ENCODE measurements around the gene RPL18. TPM values are rescaled to one million over a fixed set of nuclear protein-coding genes. Genes with fewer than 3 reads are reported as not detected.

The RPL18 gene
- total RNA-seq, 3 donors from 2014 or later (not counting 1 experiment from before 2014, with no cell fraction given) = 900 to 1,086 (median 1,066) TPM

DNA sequence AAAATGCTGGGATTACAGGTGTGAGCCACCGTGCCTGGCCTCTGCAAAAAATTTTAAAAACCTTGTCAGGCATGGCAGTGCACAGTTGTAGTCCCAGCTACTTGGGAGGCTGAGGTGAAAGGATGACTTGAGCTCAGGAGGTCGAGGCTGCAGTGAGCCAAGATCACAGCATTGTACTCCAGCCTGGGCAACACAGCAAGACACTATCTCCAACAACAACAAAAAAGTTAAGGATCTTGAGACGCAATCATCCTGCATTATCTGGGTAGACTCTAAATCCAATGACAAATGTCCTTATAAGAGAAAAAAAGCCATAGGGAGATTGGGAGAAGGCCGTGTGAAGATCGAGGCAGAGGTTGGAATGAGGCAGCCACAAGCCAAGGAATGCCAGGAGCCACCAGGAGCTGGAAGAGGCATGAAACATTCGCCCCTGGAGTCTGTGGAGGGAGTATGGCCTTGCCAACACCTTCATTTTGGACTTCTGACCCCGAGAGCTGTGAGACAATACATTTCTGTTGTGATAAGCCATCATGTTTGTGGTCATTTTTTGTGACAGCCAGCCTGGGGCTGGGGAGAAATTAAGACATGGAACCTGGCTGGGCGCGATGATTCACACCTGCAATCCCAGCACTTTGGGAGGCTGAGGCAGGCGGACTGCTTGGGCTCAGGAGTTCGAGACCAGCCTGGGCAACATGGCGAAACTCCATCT lies 32.1 kb upstream of the RPL18 start:
- H3K4me3 ChIP-seq (ENCODE audit: low read length) = no peak overlapping the region
- Mint-ChIP-seq H3K27ac (peak overlapping the region in 1 of 2 donors; percentile 22), H3K27me3 (ENCODE audit: low read depth in 2 of 2) (no peaks in the 10 kb centered on the region), H3K9me3 (no peaks in the 10 kb centered on the region), H3K4me1 (peaks cover 11 to 23% of the 10 kb centered on the region in 2 donors), H3K4me3 (no peak overlapping the region), H3K36me3 (no peaks in the 10 kb centered on the region)
- no peak overlapping the region for H3K27ac ChIP-seq (ENCODE audit: low read length)
- H3K36me3 ChIP-seq (ENCODE audit: control insufficient read depth, insufficient read depth, low read length) = no peaks in the 10 kb centered on the region
- H3K27me3 ChIP-seq (ENCODE audit: control insufficient read depth, insufficient read depth, low read length) = no peaks in the 10 kb centered on the region
- DNase-seq (no peak), ATAC-seq (no peak)
- 85% methylated on average over 10 of the region's 12 CpGs for WGBS (ENCODE audit: insufficient coverage)
- intact Hi-C loops (cut with micrococcal nuclease) = no loop called here
- no peaks in the 10 kb centered on the region for H3K9me3 ChIP-seq (ENCODE audit: control insufficient read depth, insufficient read depth, low read length)
- TF ChIP-seq, protein P1, sequence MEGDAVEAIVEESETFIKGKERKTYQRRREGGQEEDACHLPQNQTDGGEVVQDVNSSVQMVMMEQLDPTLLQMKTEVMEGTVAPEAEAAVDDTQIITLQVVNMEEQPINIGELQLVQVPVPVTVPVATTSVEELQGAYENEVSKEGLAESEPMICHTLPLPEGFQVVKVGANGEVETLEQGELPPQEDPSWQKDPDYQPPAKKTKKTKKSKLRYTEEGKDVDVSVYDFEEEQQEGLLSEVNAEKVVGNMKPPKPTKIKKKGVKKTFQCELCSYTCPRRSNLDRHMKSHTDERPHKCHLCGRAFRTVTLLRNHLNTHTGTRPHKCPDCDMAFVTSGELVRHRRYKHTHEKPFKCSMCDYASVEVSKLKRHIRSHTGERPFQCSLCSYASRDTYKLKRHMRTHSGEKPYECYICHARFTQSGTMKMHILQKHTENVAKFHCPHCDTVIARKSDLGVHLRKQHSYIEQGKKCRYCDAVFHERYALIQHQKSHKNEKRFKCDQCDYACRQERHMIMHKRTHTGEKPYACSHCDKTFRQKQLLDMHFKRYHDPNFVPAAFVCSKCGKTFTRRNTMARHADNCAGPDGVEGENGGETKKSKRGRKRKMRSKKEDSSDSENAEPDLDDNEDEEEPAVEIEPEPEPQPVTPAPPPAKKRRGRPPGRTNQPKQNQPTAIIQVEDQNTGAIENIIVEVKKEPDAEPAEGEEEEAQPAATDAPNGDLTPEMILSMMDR (IDR thresholded peaks at IDR 0.05) = no peak
- peaks cover 31% of the 10 kb centered on the region for H3K4me1 ChIP-seq (ENCODE audit: control insufficient read depth, insufficient read depth, low read length)

DNA sequence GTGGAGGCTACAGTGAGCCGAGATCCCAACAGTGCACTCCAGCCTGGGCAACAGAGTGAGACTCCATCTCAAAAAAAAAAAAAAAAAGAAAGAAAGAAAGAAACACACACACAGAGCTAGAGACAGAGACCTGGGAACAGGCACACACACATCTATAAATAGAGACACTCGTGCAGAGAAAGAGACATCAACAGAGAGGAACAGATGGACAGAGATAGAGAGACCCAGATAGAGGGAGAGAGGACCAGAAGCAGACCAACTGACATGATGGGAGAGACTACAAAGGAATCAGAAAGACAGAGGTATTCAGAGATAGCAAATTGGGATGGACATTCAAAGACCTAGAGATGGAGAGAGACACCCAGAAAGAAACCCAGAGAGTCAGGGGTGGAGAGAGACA lies 29.2 kb upstream of the RPL18 start:
- H3K36me3 Mint-ChIP-seq = no peaks in the 10 kb centered on the region
- intact Hi-C loops (cut with micrococcal nuclease) = loop anchor here (5.0 to 10.0 kb wide), 2 partner anchors 89 to 317 kb away; partner anchors contain the start of gene FTL
- H3K9me3 ChIP-seq (ENCODE audit: control insufficient read depth, insufficient read depth, low read length) = no peaks in the 10 kb centered on the region
- TF ChIP-seq, protein P1 (IDR thresholded peaks at IDR 0.05) = no peak
- no peaks in the 10 kb centered on the region for H3K36me3 ChIP-seq (ENCODE audit: control insufficient read depth, insufficient read depth, low read length)
- H3K4me3 Mint-ChIP-seq = peak overlapping the region; percentile 18
- WGBS (ENCODE audit: insufficient coverage) = 78% methylated on average over 2 of the region's 2 CpGs
- H3K27ac ChIP-seq (ENCODE audit: low read length) = no peak overlapping the region
- no peaks in the 10 kb centered on the region for H3K27me3 ChIP-seq (ENCODE audit: control insufficient read depth, insufficient read depth, low read length)
- H3K4me1 Mint-ChIP-seq = peaks cover 22 to 36% of the 10 kb centered on the region in 2 donors
- H3K9me3 Mint-ChIP-seq = no peaks in the 10 kb centered on the region
- no peak for DNase-seq
- H3K4me3 ChIP-seq (ENCODE audit: low read length) = no peak overlapping the region
- peaks cover 0 to 3% of the 10 kb centered on the region in 2 donors for H3K27me3 Mint-ChIP-seq (ENCODE audit: low read depth in 2 of 2)
- no peak for ATAC-seq
- peaks cover 51% of the 10 kb centered on the region for H3K4me1 ChIP-seq (ENCODE audit: control insufficient read depth, insufficient read depth, low read length)
- H3K27ac Mint-ChIP-seq = peak overlapping the region; percentile 89 to 95

DNA sequence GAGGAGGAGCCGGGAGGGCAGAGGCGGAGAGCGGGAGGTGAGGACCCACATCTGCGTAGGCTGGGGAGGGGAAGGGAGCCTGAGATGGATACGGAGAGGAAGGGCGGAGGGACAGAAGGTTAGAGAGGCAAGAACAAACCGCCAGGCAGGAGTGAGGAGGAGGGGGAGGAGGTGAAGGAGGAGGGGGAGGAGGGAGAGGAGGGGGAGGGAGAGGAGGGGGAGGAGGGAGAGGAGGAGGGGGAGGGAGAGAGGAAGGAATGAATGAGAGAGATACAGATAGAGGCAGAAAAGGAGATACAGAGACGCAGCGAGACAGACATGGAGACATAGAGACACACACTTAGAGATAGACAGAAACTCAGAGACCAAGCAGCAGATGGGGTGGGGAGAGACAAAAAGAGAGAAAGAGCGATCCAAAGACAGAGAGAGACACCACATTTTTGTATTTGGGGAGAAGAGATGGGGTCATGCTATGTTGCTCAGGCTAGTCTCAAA lies 27.8 kb upstream of the RPL18 start:
- H3K4me1 ChIP-seq (ENCODE audit: control insufficient read depth, insufficient read depth, low read length) = peaks cover 51% of the 10 kb centered on the region
- Mint-ChIP-seq H3K27me3 (ENCODE audit: low read depth in 2 of 2) (peaks cover 0 to 3% of the 10 kb centered on the region in 2 donors), H3K27ac (peak overlapping the region; percentile 89 to 95), H3K36me3 (no peaks in the 10 kb centered on the region), H3K9me3 (no peaks in the 10 kb centered on the region), H3K4me3 (peak overlapping the region; percentile 57), H3K4me1 (peaks cover 22 to 36% of the 10 kb centered on the region in 2 donors)
- no peaks in the 10 kb centered on the region for H3K9me3 ChIP-seq (ENCODE audit: control insufficient read depth, insufficient read depth, low read length)
- H3K36me3 ChIP-seq (ENCODE audit: control insufficient read depth, insufficient read depth, low read length) = no peaks in the 10 kb centered on the region
- intact Hi-C loops (cut with micrococcal nuclease) = loop anchor here (1.0 to 10.0 kb wide), 6 partner anchors 8 to 318 kb away; partner anchors contain the start of gene FTL
- DNase-seq (no peak), ATAC-seq (no peak)
- H3K27me3 ChIP-seq (ENCODE audit: control insufficient read depth, insufficient read depth, low read length) = no peaks in the 10 kb centered on the region
- TF ChIP-seq, protein P1 (IDR thresholded peaks at IDR 0.05) = no peak
- peak overlapping the region; percentile 93 for H3K27ac ChIP-seq (ENCODE audit: low read length)
- H3K4me3 ChIP-seq (ENCODE audit: low read length) = peak overlapping the region; percentile 79
- 12% methylated on average over 8 of the region's 10 CpGs for WGBS (ENCODE audit: insufficient coverage)

Data from natural killer cell (primary cell).